Sigmoid colon (tissue), 4 donors: Measurements from ENCODE around the gene PRL.

Experiments
- CTCF ChIP-seq, 4 experiments: fragments of 450-650 bp in 3 of 4; fragments of 200-600 bp in 1 of 4; IDR thresholded peaks; one replicate each; pipeline ENCODE4 v1.5.1; 2016 to 2019; ENCODE audit warnings: antibody characterized with exemption in 4 of 4, mild to moderate bottlenecking in 3 of 4, moderate library complexity in 2 of 4
- POLR2A ChIP-seq, 2 donors: fragments of 450-650 bp; IDR thresholded peaks; one replicate each; pipeline ENCODE4 v1.6.1; 2016; ENCODE audit warnings: antibody characterized with exemption in 2 of 2, mild to moderate bottlenecking in 2 of 2, moderate library complexity in 2 of 2
- POLR2AphosphoS5 ChIP-seq, 4 donors: sonication (generic); formaldehyde crosslinking; IDR thresholded peaks; one replicate each; pipeline ENCODE4 v1.6.1; 2017; ENCODE audit warnings: antibody characterized with exemption in 4 of 4

- TF ChIP-seq CTCF (IDR thresholded peaks at IDR 0.05) = no peak
- TF ChIP-seq POLR2A (IDR thresholded peaks at IDR 0.05) = no peak
- TF ChIP-seq POLR2AphosphoS5 (IDR thresholded peaks at IDR 0.05) = no peak
Observed at GRCh38 chr6:22313796-22314195, 17.0 kb upstream of the PRL start.
